Lung (tissue), 12 donors: ENCODE results near the gene SLC34A1. TPM values are rescaled to one million over a fixed set of nuclear protein-coding genes. Genes with fewer than 3 reads are reported as not detected.

Source experiments
- ATAC-seq: fragments of 200-7000 bp; cut with Tn5 transposase; one replicate; pipeline ENCODE4 v1.9.1; 2020; ENCODE audit warnings: moderate number of reproducible peaks; ENCODE audit not compliant: insufficient read depth, low FRiP score
- DNase-seq, 3 donors: peaks; one replicate each; pipeline ENCODE4 v3.0.0-alpha.2; 2013 to 2017
- H3K27ac ChIP-seq, 2 donors: one replicate each; pipeline ENCODE4 v1.5.1; 2013; ENCODE audit warnings: mild to moderate bottlenecking in 2 of 2, moderate library complexity in 2 of 2, control low read depth in 1 of 2, inconsistent platforms in 1 of 2, low read depth in 1 of 2, low read length in 1 of 2
- H3K27me3 ChIP-seq, 3 donors: one replicate each; pipeline ENCODE4 v1.5.1; 2013; ENCODE audit warnings: low read length in 2 of 3; ENCODE audit not compliant: control insufficient read depth in 3 of 3, insufficient read depth in 3 of 3
- H3K36me3 ChIP-seq, 4 donors: one replicate each; pipeline ENCODE4 v1.5.1; 2013; ENCODE audit warnings: low read length in 4 of 4, mild to moderate bottlenecking in 1 of 4, moderate library complexity in 1 of 4; ENCODE audit not compliant: control insufficient read depth in 4 of 4, insufficient read depth in 4 of 4
- H3K4me1 ChIP-seq, 5 donors: one replicate each; pipeline ENCODE4 v1.5.1; 2013; ENCODE audit warnings: low read length in 5 of 5, mild to moderate bottlenecking in 2 of 5, moderate library complexity in 1 of 5; ENCODE audit not compliant: control insufficient read depth in 5 of 5, insufficient read depth in 5 of 5
- H3K4me3 ChIP-seq: one replicate; pipeline ENCODE4 v1.5.1; 2013; ENCODE audit warnings: mild to moderate bottlenecking, control low read depth, moderate library complexity
- H3K9ac ChIP-seq, 2 donors: one replicate each; pipeline ENCODE4 v1.5.1; 2013; ENCODE audit warnings: low read length in 2 of 2, control low read depth in 1 of 2; ENCODE audit not compliant: insufficient read depth in 1 of 2
- H3K9me3 ChIP-seq, 4 donors: one replicate each; pipeline ENCODE4 v1.5.1; 2013; ENCODE audit warnings: low read length in 3 of 4, mild to moderate bottlenecking in 1 of 4, moderate library complexity in 1 of 4; ENCODE audit not compliant: control insufficient read depth in 4 of 4, insufficient read depth in 3 of 4
- WGBS, 2 donors: extraction: QIAGEN DNeasy Blood & Tissue Kit; methylation state at CpG; one replicate each; pipeline ENCODE4 v1.1.7; 2013; 5-methylcytosine and 5-hydroxymethylcytosine counted together
- polyA plus RNA-seq, 2 donors: library from polyadenylated mRNA; stranded (reverse); fragments of 200-250 nt; gene quantifications; one replicate each; pipeline ENCODE4 v1.2.1, GENCODE V29; 2013
- total RNA-seq, 2 donors: library from RNA; depleted of rRNA in 1 of 2; stranded (reverse); fragments of >200 nt in 1 of 2; gene quantifications; one replicate each; pipeline ENCODE4 v1.2.1, GENCODE V29; 2014 to 2021
- TF ChIP-seq, protein P1 (sequence below): IDR thresholded peaks from 2 replicates; pipeline ENCODE4 v1.5.1; 2012; ENCODE audit warnings: mild to moderate bottlenecking; ENCODE audit errors: control extremely low read depth, extremely low read depth
- donor health status: control.
- donor health status: control.
- donor health status: Bipolar disorder and iron deficiency.
- donor health status: healthy.
- donor health status: DM: yes; HTN: yes; CAD: no.

SLC34A1 gene
- total and polyA plus RNA-seq, 4 donors: 0.02 TPM; not detected in 3

DNA sequence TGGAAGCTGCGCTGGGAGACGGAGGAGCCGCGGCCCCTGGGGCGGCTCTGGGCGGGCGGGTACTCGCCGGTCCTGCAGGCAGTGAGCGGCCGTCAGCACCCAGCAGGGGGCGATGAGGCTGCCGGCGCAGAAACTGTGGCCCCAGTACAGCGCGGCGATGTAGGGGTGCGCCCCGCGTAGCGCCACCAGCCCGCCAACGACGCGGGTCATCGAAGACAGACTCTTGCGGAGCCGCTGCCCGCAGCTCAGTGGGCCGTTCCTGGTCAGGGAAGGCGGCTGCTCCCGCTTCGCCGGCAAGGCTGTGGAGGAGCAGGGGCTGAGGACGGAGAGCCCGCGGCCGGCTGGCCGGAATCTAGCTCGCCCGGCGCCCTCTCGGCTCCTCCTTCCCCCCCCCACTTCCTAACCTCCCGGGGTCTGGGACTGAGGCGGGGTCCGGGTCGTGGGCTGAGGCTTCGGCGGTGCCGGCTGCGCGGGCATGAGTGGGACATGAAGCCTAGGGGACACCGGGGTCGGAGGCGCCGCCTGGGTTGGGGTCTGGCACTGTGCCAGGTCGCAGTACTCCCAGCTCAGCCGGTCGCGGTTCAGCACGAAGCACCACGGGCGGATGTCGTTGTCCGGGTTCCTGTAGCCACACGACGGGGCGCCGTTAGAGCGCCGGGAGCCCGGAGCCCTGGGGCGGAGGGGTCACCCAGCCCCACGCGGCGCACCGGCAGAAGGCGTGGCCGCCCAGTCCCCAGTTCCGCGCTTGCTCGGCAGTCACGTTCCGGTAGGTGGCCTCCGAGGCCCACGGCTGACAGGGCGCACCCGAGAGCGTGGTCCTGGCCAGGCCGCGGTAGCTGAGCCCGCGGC is 19.8 kb downstream of the SLC34A1 start:
- peaks cover 0 to 45% (median 41%) of the 10 kb centered on the region in 3 donors for H3K27me3 ChIP-seq
- H3K4me3 ChIP-seq: peak overlapping the region; percentile 26
- H3K4me1 ChIP-seq: peaks cover 0 to 36% (median 18%) of the 10 kb centered on the region in 5 donors
- WGBS, 2 donors: 0 to 1% methylated on average over 61 to 93 of the region's 93 CpGs
- TF ChIP-seq, protein P1, sequence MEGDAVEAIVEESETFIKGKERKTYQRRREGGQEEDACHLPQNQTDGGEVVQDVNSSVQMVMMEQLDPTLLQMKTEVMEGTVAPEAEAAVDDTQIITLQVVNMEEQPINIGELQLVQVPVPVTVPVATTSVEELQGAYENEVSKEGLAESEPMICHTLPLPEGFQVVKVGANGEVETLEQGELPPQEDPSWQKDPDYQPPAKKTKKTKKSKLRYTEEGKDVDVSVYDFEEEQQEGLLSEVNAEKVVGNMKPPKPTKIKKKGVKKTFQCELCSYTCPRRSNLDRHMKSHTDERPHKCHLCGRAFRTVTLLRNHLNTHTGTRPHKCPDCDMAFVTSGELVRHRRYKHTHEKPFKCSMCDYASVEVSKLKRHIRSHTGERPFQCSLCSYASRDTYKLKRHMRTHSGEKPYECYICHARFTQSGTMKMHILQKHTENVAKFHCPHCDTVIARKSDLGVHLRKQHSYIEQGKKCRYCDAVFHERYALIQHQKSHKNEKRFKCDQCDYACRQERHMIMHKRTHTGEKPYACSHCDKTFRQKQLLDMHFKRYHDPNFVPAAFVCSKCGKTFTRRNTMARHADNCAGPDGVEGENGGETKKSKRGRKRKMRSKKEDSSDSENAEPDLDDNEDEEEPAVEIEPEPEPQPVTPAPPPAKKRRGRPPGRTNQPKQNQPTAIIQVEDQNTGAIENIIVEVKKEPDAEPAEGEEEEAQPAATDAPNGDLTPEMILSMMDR: peak; percentile 88
- H3K9me3 ChIP-seq: peaks cover 0 to 2% (median 0%) of the 10 kb centered on the region in 4 donors
- no peak overlapping the region for H3K9ac ChIP-seq
- H3K36me3 ChIP-seq: no peaks in the 10 kb centered on the region
- ATAC-seq: peak; percentile 89
- DNase-seq: peak; percentile 83 to 88 (median 87)
- no peak overlapping the region for H3K27ac ChIP-seq

DNA sequence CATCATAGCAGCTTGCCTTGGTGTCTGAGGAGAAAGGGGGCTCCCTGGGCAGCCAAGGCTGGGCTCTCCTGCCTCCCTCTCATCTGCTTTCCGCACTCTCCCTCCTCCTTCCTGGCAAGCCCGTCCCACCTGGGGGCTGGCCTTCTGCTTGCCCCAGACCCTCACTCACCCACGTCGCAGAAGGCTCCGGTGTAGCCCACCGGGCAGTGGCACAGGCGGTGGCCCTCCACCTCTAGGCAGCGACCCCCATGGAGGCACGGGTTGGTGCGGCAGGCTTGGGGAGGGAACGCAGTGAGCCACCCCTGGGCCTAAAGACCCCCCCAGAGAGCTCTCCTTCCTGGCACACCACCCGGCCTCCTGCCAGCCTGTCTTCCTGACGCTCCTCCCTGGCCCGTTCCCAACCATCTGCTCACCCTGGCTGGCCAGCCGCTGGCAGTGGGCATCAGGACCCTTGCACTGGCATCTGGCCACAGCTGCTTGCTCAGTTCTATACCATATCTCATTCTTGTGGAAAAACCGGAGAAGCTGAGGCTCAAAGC is 20.5 kb downstream of the SLC34A1 start:
- no peaks in the 10 kb centered on the region for H3K36me3 ChIP-seq
- DNase-seq: no peak
- ATAC-seq: no peak
- H3K4me1 ChIP-seq: peaks cover 0 to 36% (median 18%) of the 10 kb centered on the region in 5 donors
- H3K27me3 ChIP-seq: peaks cover 0 to 38% (median 35%) of the 10 kb centered on the region in 3 donors
- H3K4me3 ChIP-seq: peak overlapping the region; percentile 26
- no peak overlapping the region for H3K27ac ChIP-seq
- WGBS, 2 donors: 36 to 38% methylated on average over 9 to 16 of the region's 16 CpGs
- TF ChIP-seq, protein P1: no peak
- H3K9ac ChIP-seq: no peak overlapping the region
- H3K9me3 ChIP-seq: no peaks in the 10 kb centered on the region

DNA sequence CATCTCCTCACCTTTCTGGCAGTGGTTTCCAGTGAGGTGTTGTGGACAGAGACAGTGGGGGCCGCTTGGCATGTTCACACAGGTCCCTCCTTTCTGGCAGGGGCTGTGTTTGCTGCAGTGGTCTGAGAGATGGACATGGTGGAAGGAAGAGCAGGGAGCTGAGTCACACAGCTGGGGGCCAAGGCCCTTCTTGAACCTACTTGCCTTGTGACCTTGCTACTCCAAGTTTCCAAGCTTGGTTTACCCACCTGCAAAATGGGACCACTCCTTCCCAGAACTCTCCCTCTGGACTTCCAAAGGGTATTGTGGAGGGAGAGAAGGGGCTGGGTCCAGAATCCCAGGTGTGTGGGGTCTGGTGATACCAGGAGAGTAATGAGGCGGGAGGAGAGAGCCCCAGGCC is 21.1 kb downstream of the SLC34A1 start:
- H3K4me3 ChIP-seq: no peak overlapping the region
- no peaks in the 10 kb centered on the region for H3K36me3 ChIP-seq
- H3K4me1 ChIP-seq: peaks cover 0 to 31% (median 12%) of the 10 kb centered on the region in 5 donors
- H3K27ac ChIP-seq: no peak overlapping the region
- DNase-seq (no peak), ATAC-seq (no peak)
- peaks cover 0 to 34% (median 32%) of the 10 kb centered on the region in 3 donors for H3K27me3 ChIP-seq
- no peaks in the 10 kb centered on the region for H3K9me3 ChIP-seq
- 88 to 91% methylated on average over 2 of the region's 2 CpGs for WGBS, 2 donors
- no peak overlapping the region for H3K9ac ChIP-seq
- TF ChIP-seq, protein P1: no peak
